ENCODE measurements around the gene ACTN4.
"Not testable (repeated sequence)": the region's sequence is repeated elsewhere in the genome, so short reads cannot be mapped to it uniquely, and the experiment has no call there.

The ACTN4 gene

GRCh38 chr19:38629568-38629967, 17.9 kb upstream of the ACTN4 start:
- no peak overlapping the region for H3K4me3 ChIP-seq (replicated peaks; ENCODE audit: low read depth, low read length)
- TF ChIP-seq, protein P1, sequence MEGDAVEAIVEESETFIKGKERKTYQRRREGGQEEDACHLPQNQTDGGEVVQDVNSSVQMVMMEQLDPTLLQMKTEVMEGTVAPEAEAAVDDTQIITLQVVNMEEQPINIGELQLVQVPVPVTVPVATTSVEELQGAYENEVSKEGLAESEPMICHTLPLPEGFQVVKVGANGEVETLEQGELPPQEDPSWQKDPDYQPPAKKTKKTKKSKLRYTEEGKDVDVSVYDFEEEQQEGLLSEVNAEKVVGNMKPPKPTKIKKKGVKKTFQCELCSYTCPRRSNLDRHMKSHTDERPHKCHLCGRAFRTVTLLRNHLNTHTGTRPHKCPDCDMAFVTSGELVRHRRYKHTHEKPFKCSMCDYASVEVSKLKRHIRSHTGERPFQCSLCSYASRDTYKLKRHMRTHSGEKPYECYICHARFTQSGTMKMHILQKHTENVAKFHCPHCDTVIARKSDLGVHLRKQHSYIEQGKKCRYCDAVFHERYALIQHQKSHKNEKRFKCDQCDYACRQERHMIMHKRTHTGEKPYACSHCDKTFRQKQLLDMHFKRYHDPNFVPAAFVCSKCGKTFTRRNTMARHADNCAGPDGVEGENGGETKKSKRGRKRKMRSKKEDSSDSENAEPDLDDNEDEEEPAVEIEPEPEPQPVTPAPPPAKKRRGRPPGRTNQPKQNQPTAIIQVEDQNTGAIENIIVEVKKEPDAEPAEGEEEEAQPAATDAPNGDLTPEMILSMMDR (IDR thresholded peaks at IDR 0.05; ENCODE audit: low read length, missing control alignments), result no peak

GRCh38 chr19:38631301-38631700, 16.1 kb upstream of the ACTN4 start:
- not testable (repeated sequence) for H3K4me3 ChIP-seq (replicated peaks; ENCODE audit: low read depth, low read length); DNase-seq (ENCODE audit: low read depth)

More at GRCh38 chr19:38629568-38629967, 17.9 kb upstream of the ACTN4 start:
- DNase-seq (ENCODE audit: low read depth), result no peak

GRCh38 chr19:38631811-38632475, 15.5 kb upstream of the ACTN4 start:
- DNase-seq (ENCODE audit: low read depth); H3K4me3 ChIP-seq (replicated peaks; ENCODE audit: low read depth, low read length): not testable (repeated sequence)

DNA sequence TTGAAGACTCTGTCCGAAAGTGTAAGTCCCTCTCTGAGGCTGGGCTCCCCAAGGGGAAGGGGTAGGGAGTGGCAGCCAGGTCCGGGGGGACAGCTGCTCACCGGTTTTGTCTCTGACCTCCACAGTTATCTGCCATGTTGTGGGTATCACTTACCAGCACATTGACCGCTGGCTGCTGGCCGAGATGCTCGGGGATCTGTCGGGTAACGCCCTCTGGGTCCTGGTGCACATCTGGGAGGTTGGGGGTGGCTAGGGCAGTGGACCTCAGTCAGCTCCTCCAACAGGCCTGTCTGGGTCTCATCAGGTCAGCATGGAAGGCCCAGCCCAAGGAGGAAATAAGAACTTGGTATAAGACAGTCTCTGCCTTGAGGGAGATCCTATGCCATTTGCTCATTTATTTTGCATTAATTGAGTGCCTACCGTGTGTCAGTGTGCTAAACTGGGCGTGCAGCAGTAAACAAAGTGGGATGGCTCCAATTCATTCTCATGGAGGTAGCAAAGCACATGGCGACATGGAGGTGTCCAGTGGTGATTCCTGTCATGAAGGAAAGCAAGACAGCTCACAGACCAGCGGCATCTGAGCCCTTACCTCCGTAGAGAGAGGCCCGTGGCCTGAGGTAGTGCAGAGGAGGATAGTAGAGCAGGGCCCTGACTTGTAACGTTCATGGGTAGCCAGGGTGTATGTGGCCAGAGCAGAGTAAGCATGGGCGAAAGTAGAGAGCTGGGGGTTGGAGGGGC, 14.8 kb upstream of the ACTN4 start:
- no peak overlapping the region for H3K4me3 ChIP-seq (replicated peaks; ENCODE audit: low read depth, low read length)
- no peak for DNase-seq (ENCODE audit: low read depth)
- TF ChIP-seq, protein P1 (IDR thresholded peaks at IDR 0.05; ENCODE audit: low read length, missing control alignments), result no peak

- DNase-seq (ENCODE audit: low read depth), result peak; percentile 70
- TF ChIP-seq, protein P1 (IDR thresholded peaks at IDR 0.05; ENCODE audit: low read length, missing control alignments), result peak; percentile 91
Measured at GRCh38 chr19:38634757-38635482, 12.5 kb upstream of the ACTN4 start.

GRCh38 chr19:38635483-38636399, 11.7 kb upstream of the ACTN4 start:
- no peak overlapping the region for H3K4me3 ChIP-seq (replicated peaks; ENCODE audit: low read depth, low read length)
- TF ChIP-seq, protein P1 (IDR thresholded peaks at IDR 0.05; ENCODE audit: low read length, missing control alignments), result no peak
- DNase-seq (ENCODE audit: low read depth), result no peak

More at GRCh38 chr19:38634757-38635482, 12.5 kb upstream of the ACTN4 start:
- H3K4me3 ChIP-seq (replicated peaks; ENCODE audit: low read depth, low read length), result no peak overlapping the region

- no peak overlapping the region for H3K4me3 ChIP-seq (replicated peaks; ENCODE audit: low read depth, low read length)
- no peak for DNase-seq (ENCODE audit: low read depth)
- TF ChIP-seq, protein P1 (IDR thresholded peaks at IDR 0.05; ENCODE audit: low read length, missing control alignments), result no peak
Measured at GRCh38 chr19:38638461-38638860, 9.0 kb upstream of the ACTN4 start.

All from fibroblast of pulmonary artery (primary cell).